Measurements from ENCODE around the gene SLC46A3. TPM values are rescaled to one million over a fixed set of nuclear protein-coding genes. Genes with fewer than 3 reads are reported as not detected.

The SLC46A3 gene
- total and polyA plus RNA-seq, 2 donors (not counting 1 experiment from before 2014, with no cell fraction given): 13.1 to 19.0 TPM

DNA sequence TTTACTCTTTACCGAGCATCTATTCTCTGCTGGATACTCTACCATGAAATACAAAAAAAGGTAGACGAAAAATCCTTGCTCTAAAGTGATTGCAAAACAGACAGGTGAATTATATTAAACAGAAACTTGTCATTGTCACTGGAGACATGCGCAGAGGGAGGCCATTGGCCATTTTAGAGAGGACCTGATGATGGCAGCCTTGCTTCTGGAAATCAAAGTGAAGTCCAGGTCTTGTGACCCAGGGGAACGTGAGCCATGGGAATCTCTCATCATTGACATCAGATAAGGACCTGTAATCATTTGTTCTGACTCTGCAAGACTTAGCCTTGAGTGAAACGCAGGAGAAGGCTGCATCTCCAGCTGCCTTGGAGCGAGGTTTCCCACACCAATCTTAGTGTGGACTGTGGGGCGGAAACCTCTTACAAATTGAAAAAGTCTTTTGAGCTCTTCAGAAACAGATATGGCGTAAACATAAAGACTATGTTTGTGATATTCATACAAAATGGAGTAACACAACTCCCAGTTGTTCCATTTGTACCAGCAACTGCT, 16.8 kb upstream of the SLC46A3 start:
- H3K9me3 ChIP-seq (ENCODE audit: control extremely low read depth in 1 of 3, control insufficient read depth in 2 of 3, insufficient read depth in 1 of 3, low read length in 2 of 3): no peaks in the 10 kb centered on the region
- H3K4me3 ChIP-seq (ENCODE audit: control extremely low read depth in 1 of 5, extremely low read depth in 1 of 5, insufficient read depth in 1 of 5, low read depth in 2 of 5, low read length in 4 of 5): no peak overlapping the region
- Mint-ChIP-seq H3K4me1 (no peaks in the 10 kb centered on the region), H3K27me3 (peaks cover 3% of the 10 kb centered on the region), H3K27ac (no peak overlapping the region), H3K9me3 (ENCODE audit: insufficient read depth) (no peaks in the 10 kb centered on the region), H3K4me3 (no peak overlapping the region)
- no peaks in the 10 kb centered on the region for H4K20me1 ChIP-seq (ENCODE audit: control insufficient read depth, insufficient read depth, low read length, poor library complexity, severe bottlenecking)
- ChIA-PET CTCF (no interaction called here), POLR2A (no interaction called here)
- ATAC-seq (ENCODE audit: low read depth) (no peak), DNase-seq (no peak)
- H3K9ac ChIP-seq (ENCODE audit: low read length): no peak overlapping the region
- H2AFZ ChIP-seq (ENCODE audit: insufficient read depth, low read depth, low read length, poor library complexity, severe bottlenecking): no peak overlapping the region
- no peak overlapping the region for H3K4me2 ChIP-seq (replicated peaks; ENCODE audit: low read depth, low read length, poor library complexity, severe bottlenecking)
- no peak overlapping the region for H3K27ac ChIP-seq (ENCODE audit: low read length in 2 of 2)
- intact Hi-C loops (cut with micrococcal nuclease): no loop called here
- WGBS (ENCODE audit: insufficient coverage): 94% methylated on average over 2 of the region's 8 CpGs
- no peak for TF ChIP-seq EZH2 (IDR thresholded peaks at IDR 0.05; ENCODE audit: borderline replicate concordance, insufficient read depth, low read depth, low read length, poor library complexity, severe bottlenecking)
- no peak for TF ChIP-seq CTCF (IDR thresholded peaks at IDR 0.05)
- H3K27me3 ChIP-seq (replicated peaks in 1 of 4; ENCODE audit: control extremely low read depth in 1 of 4, control insufficient read depth in 3 of 4, insufficient read depth in 4 of 4, low read length in 3 of 4): no peaks in the 10 kb centered on the region
- H3K4me1 ChIP-seq (ENCODE audit: control insufficient read depth in 2 of 2, insufficient read depth in 2 of 2, low read length in 2 of 2): no peaks in the 10 kb centered on the region
- no peaks in the 10 kb centered on the region for H3K79me2 ChIP-seq (ENCODE audit: control insufficient read depth, insufficient read depth, low read length)
- H3K36me3 ChIP-seq (replicated peaks in 1 of 2; ENCODE audit: control extremely low read depth in 1 of 2, control insufficient read depth in 1 of 2, extremely low read depth in 1 of 2, insufficient read depth in 2 of 2, low read length in 1 of 2): no peaks in the 10 kb centered on the region

GRCh38 chr13:28734906-28735305, 16.1 kb upstream of the SLC46A3 start:
- no peak overlapping the region for H2AFZ ChIP-seq (ENCODE audit: insufficient read depth, low read depth, low read length, poor library complexity, severe bottlenecking)
- H3K9ac ChIP-seq (ENCODE audit: low read length): no peak overlapping the region
- H3K4me1 ChIP-seq (ENCODE audit: control insufficient read depth in 2 of 2, insufficient read depth in 2 of 2, low read length in 2 of 2): no peaks in the 10 kb centered on the region
- H3K36me3 ChIP-seq (replicated peaks in 1 of 2; ENCODE audit: control extremely low read depth in 1 of 2, control insufficient read depth in 1 of 2, extremely low read depth in 1 of 2, insufficient read depth in 2 of 2, low read length in 1 of 2): no peaks in the 10 kb centered on the region
- Mint-ChIP-seq H3K4me3 (no peak overlapping the region), H3K27ac (no peak overlapping the region), H3K9me3 (ENCODE audit: insufficient read depth) (no peaks in the 10 kb centered on the region), H3K27me3 (peaks cover 3% of the 10 kb centered on the region), H3K4me1 (no peaks in the 10 kb centered on the region)
- intact Hi-C loops (cut with micrococcal nuclease): no loop called here
- no peaks in the 10 kb centered on the region for H4K20me1 ChIP-seq (ENCODE audit: control insufficient read depth, insufficient read depth, low read length, poor library complexity, severe bottlenecking)
- no peaks in the 10 kb centered on the region for H3K79me2 ChIP-seq (ENCODE audit: control insufficient read depth, insufficient read depth, low read length)
- H3K9me3 ChIP-seq (ENCODE audit: control extremely low read depth in 1 of 3, control insufficient read depth in 2 of 3, insufficient read depth in 1 of 3, low read length in 2 of 3): no peaks in the 10 kb centered on the region
- no CpG with 5 or more reads among the region's 2 CpGs for WGBS (ENCODE audit: insufficient coverage)
- ATAC-seq (ENCODE audit: low read depth) (no peak), DNase-seq (no peak)
- TF ChIP-seq CTCF (IDR thresholded peaks at IDR 0.05) (no peak), EZH2 (IDR thresholded peaks at IDR 0.05; ENCODE audit: borderline replicate concordance, insufficient read depth, low read depth, low read length, poor library complexity, severe bottlenecking) (no peak)
- H3K4me2 ChIP-seq (replicated peaks; ENCODE audit: low read depth, low read length, poor library complexity, severe bottlenecking): no peak overlapping the region
- ChIA-PET POLR2A (no interaction called here), CTCF (no interaction called here)
- H3K4me3 ChIP-seq (ENCODE audit: control extremely low read depth in 1 of 5, extremely low read depth in 1 of 5, insufficient read depth in 1 of 5, low read depth in 2 of 5, low read length in 4 of 5): no peak overlapping the region
- no peaks in the 10 kb centered on the region for H3K27me3 ChIP-seq (replicated peaks in 1 of 4; ENCODE audit: control extremely low read depth in 1 of 4, control insufficient read depth in 3 of 4, insufficient read depth in 4 of 4, low read length in 3 of 4)
- H3K27ac ChIP-seq (ENCODE audit: low read length in 2 of 2): no peak overlapping the region
